Suppressor macrophage treated with lipopolysaccharide for 1 hour (primary cell): ENCODE results near the gene SHANK3.

Experiments used
- DNase-seq, 3 donors: peaks; one replicate each; pipeline ENCODE4 v3.0.0-alpha.2; 2020 to 2022

Gene SHANK3

DNA sequence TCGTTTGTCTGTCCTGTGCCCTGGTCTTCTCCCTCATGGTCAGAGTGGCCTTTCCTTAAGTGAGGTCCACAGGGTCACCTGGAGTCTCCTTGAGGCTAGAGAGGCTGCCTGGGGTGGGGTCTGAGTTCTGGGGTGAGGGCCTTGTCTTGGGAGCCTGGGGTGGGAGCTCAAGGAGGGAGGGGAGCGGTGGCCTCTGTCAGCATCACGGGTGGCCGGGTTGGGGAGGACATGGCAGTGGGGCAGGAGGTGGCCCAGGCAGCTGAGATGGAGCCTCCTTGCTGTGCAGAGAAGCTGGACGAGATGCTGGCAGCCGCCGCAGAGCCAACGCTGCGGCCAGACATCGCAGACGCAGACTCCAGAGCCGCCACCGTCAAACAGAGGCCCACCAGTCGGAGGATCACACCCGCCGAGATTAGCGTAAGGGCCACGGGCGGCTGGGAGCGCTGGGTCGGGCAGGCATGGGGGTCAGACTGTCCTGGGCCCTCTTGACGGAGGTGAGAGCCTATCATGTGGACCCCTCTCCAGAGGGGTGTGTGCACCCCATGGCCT lies 42.1 kb downstream of the SHANK3 start:
- no peak for DNase-seq

DNA sequence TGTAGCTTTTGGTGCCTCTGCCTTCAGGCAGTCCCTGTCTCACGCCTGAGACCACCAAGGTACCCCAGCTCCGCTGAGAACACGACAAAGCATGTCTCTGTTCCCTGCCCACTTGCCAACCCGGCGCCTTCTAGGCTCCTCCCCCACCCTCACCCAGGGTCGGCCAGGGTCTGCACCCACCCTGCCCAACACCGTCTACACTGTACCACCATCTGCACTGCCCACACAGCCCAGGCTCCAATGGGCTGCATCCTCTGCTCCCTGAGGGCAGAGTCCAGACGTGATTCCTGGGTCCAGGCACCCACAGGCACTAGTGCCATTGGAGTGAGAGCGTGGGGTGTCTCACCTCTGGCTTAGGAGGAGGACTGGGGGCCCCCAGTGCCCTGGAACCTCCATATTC lies 42.6 kb downstream of the SHANK3 start:
- DNase-seq: no peak

DNA sequence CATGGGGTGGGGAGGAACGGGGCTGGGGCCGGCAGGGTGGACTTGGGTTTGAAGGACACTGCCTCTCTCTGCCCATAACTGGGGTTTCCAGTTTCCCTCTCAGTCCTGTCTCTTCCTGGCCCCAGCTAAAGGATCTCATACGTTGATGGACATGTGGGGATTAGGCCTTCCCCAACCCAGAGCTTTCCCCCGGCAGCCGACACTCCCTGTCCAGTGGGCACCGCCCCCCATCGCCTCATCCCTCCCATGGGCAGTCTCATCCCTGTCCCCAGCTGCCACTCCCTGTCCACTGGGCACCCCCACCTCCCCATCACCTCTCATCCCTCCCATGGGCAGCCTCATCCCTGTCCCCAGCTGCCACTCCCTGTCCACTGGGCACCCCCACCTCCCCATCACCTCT lies 43.2 kb downstream of the SHANK3 start:
- DNase-seq: no peak

DNA sequence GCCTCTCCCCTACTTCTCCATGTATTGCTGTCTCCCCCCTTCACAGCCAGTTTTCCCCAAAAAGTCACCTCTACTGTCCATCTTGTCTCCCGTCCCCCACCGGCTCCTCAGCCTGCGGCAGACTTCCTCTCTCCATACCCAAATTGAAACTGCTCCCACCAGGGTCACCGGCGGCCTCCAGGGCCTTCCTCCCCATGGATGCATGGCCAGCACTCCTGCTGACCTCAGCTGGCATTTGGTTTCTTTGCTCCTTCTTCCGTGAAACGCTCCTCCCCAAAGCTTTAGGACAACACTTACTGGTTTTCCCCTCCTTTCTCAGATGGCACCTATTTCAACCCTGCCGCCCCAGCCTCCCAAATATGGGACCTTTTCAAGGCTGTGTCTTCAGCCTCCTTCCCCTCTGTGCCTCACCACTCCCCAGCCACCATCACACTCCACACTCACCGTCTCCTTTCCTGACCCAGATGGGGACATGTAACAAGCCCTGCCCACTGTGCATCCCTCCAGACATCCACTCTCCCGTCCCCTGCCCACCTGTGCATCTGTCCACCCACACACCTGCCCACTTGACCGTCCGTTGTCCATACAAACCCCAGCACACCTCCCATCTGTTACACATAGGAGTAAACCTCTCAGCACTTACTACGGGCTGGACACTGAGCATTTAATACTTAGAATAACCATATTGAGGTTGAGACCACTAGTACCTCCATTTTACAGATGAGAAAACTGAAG lies 43.8 kb downstream of the SHANK3 start:
- no peak for DNase-seq

DNA sequence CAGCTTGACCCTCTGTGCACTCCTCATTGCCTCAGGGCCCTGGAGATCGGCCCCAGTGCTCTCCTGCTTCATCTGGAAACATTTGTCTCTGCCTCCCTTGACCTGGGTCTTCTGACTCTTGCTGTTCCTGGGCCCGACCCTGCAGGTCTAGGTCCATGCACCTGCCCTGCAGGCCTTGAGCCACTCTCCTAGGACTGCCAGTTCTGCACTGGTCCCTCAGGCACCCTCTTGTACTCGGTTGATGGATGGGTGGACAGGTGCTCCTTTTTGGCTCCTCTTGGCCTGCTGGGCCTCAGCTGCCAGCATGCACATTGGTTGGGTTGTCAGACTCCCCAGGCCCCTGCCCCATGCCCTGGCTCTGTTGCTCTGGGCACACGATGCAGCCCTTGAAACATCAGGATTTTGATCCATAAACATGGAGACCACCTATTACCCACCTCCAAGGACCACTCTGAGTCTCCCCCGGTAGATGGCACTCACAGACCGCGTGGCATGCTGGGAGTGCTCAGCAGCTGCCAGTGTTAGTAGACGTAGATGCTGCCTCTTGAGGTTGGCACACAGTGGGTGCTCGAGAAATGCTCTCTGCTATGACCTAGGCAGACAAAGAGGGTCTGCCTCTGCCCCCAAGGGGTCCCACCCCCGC lies 45.2 kb downstream of the SHANK3 start:
- no peak for DNase-seq

DNA sequence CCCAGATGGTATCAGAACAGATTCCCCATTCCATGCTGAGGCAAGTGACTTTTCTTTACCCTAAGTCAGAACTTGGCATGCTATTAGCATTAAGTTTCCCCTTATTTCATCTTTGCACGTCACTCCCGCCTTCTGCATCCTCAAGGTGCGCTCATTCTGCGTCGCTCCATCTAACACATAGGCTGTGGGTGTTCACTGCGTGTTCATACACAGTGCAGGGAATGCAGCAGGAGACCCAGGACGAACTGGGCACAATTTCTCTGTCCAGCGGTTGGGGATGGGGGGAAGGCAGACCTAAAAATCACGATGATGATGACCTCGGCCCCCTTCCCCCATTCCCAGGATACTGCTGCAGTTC lies 45.7 kb downstream of the SHANK3 start:
- DNase-seq: no peak

DNA sequence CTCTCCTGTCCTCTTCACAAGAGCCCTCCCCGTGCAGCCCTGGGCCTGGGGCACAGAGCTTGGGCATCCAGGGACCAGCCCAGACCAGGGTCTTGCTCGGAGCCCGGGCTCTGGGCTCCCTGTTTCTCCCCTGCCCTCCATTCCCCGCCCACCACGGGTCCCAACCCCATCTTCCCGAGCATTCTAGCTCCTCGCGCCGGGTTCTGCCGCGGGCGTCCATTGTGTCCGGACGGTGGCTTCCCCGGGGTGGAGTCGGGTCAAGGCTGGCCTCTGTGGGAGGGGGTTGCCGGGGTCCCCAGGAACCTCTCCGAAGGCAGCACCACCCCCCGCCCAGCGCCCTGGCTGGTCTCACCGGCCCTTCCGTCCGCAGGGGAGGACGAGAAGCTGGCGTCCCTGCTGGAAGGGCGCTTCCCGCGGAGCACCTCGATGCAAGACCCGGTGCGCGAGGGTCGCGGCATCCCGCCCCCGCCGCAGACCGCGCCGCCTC lies 47.2 kb downstream of the SHANK3 start:
- no peak for DNase-seq

GRCh38 chr22:50720301-50721256 lies 48.0 kb downstream of the SHANK3 start:
- no peak for DNase-seq

DNA sequence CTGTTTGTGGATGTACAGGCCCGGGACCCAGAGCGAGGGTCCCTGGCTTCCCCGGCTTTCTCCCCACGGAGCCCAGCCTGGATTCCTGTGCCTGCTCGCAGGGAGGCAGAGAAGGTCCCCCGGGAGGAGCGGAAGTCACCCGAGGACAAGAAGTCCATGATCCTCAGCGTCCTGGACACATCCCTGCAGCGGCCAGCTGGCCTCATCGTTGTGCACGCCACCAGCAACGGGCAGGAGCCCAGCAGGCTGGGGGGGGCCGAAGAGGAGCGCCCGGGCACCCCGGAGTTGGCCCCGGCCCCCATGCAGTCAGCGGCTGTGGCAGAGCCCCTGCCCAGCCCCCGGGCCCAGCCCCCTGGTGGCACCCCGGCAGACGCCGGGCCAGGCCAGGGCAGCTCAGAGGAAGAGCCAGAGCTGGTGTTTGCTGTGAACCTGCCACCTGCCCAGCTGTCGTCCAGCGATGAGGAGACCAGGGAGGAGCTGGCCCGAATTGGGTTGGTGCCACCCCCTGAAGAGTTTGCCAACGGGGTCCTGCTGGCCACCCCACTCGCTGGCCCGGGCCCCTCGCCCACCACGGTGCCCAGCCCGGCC lies 48.7 kb downstream of the SHANK3 start:
- no peak for DNase-seq

DNA sequence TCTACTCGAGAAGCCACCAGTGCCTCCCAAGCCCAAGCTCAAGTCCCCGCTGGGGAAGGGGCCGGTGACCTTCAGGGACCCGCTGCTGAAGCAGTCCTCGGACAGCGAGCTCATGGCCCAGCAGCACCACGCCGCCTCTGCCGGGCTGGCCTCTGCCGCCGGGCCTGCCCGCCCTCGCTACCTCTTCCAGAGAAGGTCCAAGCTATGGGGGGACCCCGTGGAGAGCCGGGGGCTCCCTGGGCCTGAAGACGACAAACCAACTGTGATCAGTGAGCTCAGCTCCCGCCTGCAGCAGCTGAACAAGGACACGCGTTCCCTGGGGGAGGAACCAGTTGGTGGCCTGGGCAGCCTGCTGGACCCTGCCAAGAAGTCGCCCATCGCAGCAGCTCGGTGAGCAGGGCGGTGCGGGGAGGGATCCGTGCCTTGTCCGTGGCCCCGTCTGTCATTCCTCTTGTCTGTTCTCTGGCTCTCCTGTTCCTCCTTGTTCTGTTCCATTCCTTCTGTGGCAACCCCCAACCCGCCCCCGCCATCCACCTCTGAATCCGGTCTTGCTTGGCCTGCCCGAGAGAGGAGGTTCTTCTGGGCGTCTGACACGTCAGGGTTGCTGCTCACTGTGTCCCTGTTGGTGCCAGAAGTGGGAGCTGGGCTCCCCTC lies 49.6 kb downstream of the SHANK3 start:
- DNase-seq: no peak
